ENCODE data around the gene SLC34A1.

GRCh38 chr5:177372910-177373309, 11.3 kb upstream of the SLC34A1 start:
- TF ChIP-seq CTCF (IDR thresholded peaks at IDR 0.05) = no peak
- TF ChIP-seq POLR2A (IDR thresholded peaks at IDR 0.05) = no peak
- no peak for TF ChIP-seq POLR2AphosphoS5 (IDR thresholded peaks at IDR 0.05)
- no peak for TF ChIP-seq EP300 (IDR thresholded peaks at IDR 0.05)

Data from upper lobe of left lung (tissue), 4 donors.